ENCODE data around the gene HLA-DPA1.

HLA-DPA1 gene

DNA sequence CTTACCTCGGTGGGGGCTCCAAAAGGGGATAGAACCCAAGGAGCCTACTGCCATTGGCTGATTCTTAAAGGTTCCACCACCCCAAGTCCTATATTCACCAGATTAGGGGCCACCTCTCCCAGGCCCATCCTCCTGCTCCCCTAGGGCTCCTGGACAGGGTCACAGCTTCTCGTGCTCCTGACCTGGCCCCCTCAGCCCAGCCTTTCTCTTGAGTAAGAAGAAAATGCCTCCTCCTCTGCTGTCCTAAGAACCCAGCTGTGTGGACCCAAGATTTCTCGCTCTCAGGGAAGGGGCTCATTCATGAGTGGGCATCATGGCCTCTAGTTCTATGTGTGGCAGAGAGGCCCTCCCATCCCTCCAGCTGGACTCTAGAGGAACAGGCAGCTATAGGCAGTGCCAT lies 18.9 kb upstream of the HLA-DPA1 start:
- DNase-seq = no peak
- in situ Hi-C loops (cut with HindIII; ENCODE audit: low pct_ligation_motif_present, low pct_unique_long_range_greater_than_20kb, low sequenced_read_pairs) = no loop called here

DNA sequence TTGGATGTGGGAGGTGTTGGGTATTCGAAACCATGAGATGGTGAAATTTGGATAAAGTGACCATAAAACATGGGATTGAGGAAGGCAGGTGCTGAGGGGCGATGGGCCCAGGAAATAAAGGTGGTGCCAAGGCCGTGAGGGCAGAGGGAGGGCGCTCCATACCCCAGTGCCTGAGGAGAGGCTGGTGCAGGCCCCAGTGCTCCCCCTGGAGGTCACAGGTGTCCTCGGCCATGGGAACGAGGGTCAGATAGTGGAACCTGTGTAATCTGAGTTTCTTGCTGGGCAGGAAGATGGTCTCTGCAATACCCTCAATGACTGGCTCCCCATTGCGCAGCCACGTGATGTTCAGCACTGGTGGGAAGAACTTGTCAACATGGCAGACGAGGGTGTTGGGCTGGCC lies 18.5 kb upstream of the HLA-DPA1 start:
- in situ Hi-C loops (cut with HindIII; ENCODE audit: low pct_ligation_motif_present, low pct_unique_long_range_greater_than_20kb, low sequenced_read_pairs) = no loop called here
- DNase-seq = peak; percentile 56

DNA sequence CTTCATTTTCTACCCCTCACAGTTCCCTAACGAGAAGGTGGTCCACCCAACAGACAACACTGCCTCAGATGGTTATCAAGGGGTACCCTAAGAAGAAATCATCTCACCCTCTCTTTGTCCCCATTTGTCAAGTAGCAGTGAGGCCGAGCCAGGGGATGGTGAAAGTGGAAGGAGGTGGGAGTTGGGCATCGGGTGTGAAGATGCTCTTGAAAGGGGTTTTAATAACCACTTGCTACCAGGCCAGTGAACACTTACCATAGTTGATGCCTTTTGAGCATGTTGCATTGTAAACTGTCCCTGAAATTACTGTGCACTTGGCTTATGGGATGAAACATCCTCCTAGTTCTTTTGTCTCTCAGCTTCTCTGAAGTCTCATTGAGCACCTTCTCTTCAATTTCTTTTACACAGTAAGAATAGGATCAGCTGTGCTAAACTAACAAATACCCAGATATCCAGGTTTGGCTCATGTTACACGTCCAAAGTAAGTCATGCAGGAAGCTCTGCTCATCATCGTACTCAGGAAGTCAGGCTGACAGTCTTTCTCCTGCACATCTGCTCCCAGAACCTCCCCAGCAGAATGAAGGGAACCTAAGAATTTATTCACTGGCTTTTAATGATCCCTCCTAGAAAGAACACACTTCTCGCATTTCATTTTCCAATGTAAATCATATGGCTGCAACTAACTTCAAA lies 15.6 kb upstream of the HLA-DPA1 start:
- in situ Hi-C loops (cut with HindIII; ENCODE audit: low pct_ligation_motif_present, low pct_unique_long_range_greater_than_20kb, low sequenced_read_pairs) = no loop called here
- no peak for DNase-seq

DNA sequence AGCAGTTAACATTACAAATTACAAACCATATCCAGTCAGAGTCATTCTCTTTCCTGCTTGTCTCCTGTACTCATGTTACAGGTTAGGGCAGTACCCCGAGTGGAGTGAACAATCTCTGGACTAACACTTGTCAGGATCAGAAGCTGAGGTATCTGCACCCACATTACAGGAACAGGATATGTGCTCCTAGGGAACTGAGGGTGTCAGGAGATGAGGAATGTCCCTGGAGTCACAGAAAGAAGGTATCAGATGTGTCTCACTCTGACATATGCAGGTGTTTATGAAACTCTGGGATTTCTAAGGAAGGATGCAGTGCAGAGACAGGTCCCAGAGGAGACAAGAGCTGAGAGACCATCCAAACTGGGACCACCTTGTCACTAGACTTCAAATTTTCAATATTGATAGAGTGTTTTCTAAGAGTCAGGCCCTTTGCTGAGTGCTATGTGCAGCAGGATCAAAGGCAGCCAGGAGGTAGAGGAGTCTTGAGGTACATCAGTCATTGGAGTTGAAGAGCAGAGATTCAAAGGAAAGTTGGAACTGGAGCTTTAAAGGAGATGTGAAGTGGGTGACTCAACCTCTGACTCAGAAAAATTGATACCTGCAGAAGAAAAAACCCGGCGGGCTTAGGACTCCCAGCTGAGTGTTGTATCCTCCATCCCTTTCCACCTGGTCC lies 14.9 kb upstream of the HLA-DPA1 start:
- in situ Hi-C loops (cut with HindIII; ENCODE audit: low pct_ligation_motif_present, low pct_unique_long_range_greater_than_20kb, low sequenced_read_pairs) = no loop called here

DNA sequence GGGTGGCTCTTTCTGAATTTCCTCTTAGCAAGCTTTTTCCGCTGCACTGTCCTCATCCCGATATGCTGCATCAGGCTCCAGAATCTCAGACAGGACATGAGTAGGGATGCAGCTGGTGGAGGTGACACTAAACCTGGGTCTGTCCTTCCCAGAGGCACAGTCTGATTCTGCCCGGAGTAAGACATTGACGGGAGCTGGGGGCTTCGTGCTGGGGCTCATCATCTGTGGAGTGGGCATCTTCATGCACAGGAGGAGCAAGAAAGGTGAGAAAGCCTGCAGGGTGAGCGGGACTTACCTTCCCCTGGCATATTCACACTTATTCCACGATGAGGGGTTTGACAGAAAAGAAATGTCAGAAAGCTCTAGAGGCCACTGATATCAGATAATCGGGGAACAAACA lies 12.2 kb upstream of the HLA-DPA1 start:
- DNase-seq = no peak
- in situ Hi-C loops (cut with HindIII; ENCODE audit: low pct_ligation_motif_present, low pct_unique_long_range_greater_than_20kb, low sequenced_read_pairs) = no loop called here

More for the DNA sequence above, 14.9 kb upstream of the HLA-DPA1 start:
- no peak for DNase-seq

DNA sequence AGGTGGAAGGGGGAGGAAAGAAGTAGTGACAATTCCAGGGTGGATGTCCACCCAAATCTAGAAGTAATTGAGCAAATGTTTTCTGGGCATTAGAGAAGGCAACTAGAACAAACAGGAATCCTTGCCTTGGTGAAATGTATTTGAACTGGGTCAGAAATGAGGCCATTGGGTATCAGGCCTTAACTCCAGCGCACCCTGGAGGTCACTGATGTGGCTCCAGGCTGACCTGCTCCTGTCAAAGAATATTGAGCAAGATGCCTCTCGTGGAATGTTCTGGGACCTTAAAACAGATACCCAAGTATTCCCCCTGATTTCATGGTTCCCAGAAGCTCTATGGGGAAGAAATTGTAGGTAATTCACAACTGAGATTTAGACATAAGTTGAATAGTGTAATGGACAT lies 9.3 kb upstream of the HLA-DPA1 start:
- peak; percentile 41 for DNase-seq
- in situ Hi-C loops (cut with HindIII; ENCODE audit: low pct_ligation_motif_present, low pct_unique_long_range_greater_than_20kb, low sequenced_read_pairs) = no loop called here

DNA sequence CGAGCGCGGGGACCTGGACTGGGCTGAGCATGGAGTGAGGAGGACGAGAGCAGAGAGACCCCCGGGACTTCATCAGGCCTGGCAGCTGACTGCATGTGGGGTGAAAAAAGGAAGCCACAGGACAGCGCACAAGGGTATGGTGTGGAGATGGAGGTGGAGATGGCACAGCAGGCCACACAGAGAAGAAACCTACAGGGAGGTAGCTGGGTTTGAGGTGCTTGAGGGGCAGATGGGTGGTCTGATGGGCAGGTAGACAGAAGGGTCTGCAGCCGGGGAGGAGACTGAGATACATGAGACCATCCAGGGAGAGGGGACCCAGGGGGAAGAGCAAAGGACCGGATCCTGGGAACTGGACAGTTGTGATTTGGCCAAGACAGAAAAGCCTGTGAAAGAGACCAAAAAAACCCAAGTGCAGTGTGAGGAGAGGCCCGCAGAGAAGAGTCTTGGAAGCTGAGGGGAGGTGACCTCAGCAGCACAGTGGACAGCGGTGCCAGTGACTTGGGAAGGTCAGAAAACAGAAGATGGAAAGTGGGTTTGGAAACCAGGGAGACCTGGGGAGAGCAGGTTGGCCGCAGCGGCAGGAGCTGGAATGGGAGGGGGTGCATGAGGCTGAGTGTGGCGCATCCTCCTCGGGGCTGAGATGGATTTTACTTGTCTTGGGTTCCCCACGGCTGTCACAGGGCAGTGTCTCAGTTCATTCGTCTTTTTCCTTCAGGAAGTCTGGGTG lies 7.8 kb upstream of the HLA-DPA1 start:
- no peak for DNase-seq
- in situ Hi-C loops (cut with HindIII; ENCODE audit: low pct_ligation_motif_present, low pct_unique_long_range_greater_than_20kb, low sequenced_read_pairs) = no loop called here

DNA sequence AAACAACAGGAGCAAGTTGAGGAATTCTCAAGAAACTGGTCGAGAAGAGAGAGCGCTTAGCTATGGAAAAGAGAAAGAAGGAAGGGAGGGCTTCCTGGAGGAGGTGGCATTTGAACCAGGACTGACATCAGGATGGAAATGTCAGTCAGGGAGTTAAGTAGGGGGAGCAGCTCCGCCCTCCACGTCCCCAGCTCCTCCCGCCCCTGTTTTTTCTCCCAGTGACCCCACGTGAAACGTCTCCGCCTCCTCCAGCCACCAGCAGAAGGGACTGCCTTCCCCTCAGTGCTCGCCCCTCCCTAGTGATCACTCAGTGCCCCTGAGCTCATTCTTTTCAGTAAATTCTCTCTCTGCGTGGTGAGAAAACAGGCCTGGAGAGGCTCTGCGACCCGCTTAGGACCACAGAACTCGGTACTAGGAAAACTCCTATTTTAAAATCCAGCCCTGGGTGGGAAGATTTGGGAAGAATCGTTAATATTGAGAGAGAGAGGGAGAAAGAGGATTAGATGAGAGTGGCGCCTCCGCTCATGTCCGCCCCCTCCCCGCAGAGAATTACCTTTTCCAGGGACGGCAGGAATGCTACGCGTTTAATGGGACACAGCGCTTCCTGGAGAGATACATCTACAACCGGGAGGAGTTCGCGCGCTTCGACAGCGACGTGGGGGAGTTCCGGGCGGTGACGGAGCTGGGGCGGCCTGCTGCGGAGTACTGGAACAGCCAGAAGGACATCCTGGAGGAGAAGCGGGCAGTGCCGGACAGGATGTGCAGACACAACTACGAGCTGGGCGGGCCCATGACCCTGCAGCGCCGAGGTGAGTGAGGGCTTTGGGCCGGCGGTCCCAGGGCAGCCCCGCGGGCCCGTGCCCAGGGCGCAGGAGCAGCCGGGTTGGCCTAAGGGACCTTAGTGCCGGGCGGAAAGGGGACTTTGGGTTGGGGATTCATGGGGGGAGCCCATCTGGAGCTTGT lies 7.0 kb upstream of the HLA-DPA1 start:
- DNase-seq = peak; percentile 88
- in situ Hi-C loops (cut with HindIII; ENCODE audit: low pct_ligation_motif_present, low pct_unique_long_range_greater_than_20kb, low sequenced_read_pairs) = no loop called here

DNA sequence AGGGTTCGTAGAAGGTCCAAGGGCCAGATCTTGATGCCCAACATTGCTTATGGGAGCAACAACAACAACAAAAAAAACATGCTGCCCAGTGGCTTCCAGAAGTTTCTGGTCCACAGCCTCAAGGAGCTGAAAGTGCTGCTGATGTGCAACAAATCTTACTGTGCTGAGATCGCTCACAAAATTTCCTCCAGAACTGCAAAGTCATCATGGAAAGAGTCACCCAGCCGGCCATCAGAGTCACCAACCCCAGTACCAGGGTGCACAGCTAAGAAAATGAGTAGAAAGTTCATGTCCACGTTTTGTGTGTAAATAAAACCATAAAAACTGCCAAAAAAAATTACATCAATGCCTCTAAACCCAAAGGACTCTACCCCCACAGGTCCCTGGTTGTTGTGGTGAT lies 6.1 kb upstream of the HLA-DPA1 start:
- no peak for DNase-seq
- in situ Hi-C loops (cut with HindIII; ENCODE audit: low pct_ligation_motif_present, low pct_unique_long_range_greater_than_20kb, low sequenced_read_pairs) = no loop called here

DNA sequence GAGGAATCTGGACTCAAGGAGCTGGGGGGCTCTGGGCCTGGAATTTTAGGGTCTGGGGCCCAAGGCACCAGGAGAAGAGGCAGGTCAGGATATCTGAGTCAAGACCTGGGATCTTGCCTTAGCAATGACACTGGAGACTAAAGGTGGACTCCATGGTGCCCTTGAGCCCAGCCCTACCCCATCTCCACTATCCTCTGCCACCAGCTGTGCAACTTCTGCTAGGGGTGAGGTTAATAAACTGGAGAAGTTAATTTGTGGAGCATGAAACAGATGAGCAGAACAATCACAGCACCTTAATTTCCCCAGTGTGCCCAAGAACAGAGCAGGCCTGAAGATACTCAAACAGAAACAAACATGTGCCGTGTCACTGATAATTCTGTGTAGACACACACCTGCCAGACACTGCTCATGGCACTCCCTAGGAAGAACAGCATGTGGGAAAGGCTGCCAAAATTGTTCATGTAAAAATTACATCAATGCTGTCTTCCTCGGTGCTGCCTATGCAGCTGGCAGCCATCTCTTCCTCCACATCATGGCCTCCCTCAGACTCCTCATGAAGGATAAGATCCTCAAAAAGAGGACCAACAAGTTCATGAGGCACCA lies 5.6 kb upstream of the HLA-DPA1 start:
- in situ Hi-C loops (cut with HindIII; ENCODE audit: low pct_ligation_motif_present, low pct_unique_long_range_greater_than_20kb, low sequenced_read_pairs) = no loop called here

DNA sequence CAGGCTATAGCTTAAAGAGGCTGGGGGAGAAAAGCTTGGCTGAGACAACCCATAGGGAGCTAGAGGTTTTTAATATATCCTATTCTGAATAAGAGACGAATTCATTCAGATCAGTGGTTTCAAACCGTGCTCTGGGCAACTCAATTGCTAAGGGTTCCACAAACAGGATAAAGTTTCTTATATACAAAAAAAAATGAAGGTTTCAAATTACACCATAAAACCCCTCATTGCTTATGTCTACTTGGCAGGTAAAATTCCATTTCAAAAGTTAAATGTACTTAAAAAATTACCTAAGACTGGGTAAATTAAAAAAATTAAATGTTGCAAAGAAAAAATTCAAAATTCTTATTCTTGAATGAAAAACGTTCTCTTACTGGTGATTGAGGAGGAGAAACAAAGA lies 5.0 kb upstream of the HLA-DPA1 start:
- in situ Hi-C loops (cut with HindIII; ENCODE audit: low pct_ligation_motif_present, low pct_unique_long_range_greater_than_20kb, low sequenced_read_pairs) = no loop called here
- no peak for DNase-seq

More for the DNA sequence above, 5.6 kb upstream of the HLA-DPA1 start:
- no peak for DNase-seq

DNA sequence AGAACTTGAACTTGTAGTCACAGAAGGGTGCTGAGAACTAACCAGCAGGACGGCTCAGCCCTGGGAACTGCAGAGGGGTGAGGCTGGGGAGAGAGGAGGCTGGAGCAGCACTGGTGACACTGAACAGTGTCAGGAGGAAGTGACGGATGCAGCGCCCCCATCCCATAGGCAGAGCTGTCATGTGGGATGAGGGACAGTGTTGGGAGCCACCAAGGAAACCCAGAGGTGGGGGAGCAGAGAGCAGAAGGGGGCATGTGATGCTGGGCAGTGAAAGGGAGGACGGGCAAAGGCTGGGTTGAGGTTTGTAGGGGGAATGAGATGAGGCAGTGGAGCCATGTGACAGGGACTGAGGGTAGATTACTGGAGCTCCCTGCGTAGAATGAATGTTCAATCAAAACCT lies 4.5 kb upstream of the HLA-DPA1 start:
- in situ Hi-C loops (cut with HindIII; ENCODE audit: low pct_ligation_motif_present, low pct_unique_long_range_greater_than_20kb, low sequenced_read_pairs) = no loop called here
- DNase-seq = no peak

DNA sequence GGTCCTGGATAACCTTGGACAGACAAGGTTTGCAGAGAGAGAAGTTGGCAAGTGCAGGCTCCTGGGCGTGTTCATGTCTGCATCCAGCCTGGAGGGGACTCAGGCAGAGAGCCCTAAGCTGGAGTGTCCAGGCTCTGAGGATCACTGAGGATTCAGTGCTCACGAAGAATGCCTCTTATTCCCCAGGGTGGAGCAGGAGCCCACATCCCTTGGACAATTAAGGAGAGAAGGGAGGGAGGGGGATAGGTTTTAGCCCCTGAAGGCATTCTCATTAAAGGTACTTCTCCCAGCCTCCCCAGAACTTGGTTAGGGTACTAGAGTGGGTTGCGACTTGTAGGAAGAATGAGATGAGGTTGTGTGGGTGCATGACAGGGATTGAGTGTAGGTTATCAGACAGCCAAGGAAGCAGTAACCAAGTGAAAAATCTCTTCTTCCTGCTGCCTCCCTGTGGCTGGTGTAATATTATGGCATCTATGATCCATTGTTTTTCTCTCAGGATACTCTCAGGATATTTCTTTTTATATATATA lies 3.0 kb upstream of the HLA-DPA1 start:
- DNase-seq = no peak
- in situ Hi-C loops (cut with HindIII; ENCODE audit: low pct_ligation_motif_present, low pct_unique_long_range_greater_than_20kb, low sequenced_read_pairs) = no loop called here

DNA sequence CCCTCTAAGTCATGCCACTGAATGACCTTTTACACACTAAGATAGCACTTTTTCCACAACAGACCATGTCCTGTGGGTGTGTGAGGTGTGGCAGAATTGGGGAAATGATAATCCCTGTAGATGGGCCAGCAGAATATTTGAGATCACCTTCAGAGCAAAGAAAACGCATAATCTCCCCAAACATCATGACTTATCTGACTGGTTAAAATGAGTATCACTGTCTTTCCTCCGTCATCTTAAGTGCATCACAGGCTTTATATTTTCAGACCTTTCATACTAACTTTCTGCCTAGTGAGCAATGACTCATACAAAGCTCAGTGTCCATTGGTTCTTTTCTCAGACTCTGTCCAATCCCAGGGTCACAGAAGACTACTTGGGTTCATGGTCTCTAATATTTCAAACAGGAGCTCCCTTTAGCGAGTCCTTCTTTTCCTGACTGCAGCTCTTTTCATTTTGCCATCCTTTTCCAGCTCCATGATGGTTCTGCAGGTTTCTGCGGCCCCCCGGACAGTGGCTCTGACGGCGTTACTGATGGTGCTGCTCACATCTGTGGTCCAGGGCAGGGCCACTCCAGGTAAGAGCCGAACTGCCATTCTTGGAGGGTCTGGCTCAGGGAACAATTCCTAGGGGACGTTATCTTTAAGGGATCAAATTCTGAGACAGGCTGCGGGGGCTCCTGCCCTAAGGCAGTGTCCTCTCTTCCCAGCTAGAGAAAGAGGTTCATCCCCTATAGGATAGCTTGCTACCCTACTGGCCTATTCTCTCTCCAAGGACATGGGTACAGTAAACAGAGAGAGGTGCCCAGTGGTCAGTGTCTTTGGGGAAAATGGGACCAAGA lies 2.3 kb upstream of the HLA-DPA1 start, which contains the start of gene HLA-DPB1:
Gene HLA-DPB1, plus strand, starts transcription at position 423 of the 838 bp plus-strand sequence. Its CDS starts 52 bp downstream, at position 475.
- in situ Hi-C loops (cut with HindIII; ENCODE audit: low pct_ligation_motif_present, low pct_unique_long_range_greater_than_20kb, low sequenced_read_pairs) = no loop called here
- DNase-seq = peak; percentile 64

DNA sequence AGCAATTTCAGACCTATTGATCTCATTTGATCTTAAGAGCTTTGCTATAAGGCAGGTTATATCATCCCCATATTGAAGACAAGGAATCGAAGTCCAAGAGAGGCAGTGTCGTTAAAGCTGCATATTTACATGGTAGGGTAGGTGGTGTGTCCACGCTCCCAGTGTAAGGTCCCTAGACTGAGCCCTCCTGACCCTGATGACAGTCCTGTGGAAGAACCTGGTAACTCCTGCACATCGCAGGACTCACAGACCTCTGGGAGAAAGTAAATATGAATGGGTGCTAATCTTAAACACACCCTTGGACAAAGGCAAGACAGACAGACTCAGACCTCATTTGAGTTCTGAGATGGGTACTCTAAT lies 1.7 kb upstream of the HLA-DPA1 start:
- DNase-seq = no peak
- in situ Hi-C loops (cut with HindIII; ENCODE audit: low pct_ligation_motif_present, low pct_unique_long_range_greater_than_20kb, low sequenced_read_pairs) = no loop called here

DNA sequence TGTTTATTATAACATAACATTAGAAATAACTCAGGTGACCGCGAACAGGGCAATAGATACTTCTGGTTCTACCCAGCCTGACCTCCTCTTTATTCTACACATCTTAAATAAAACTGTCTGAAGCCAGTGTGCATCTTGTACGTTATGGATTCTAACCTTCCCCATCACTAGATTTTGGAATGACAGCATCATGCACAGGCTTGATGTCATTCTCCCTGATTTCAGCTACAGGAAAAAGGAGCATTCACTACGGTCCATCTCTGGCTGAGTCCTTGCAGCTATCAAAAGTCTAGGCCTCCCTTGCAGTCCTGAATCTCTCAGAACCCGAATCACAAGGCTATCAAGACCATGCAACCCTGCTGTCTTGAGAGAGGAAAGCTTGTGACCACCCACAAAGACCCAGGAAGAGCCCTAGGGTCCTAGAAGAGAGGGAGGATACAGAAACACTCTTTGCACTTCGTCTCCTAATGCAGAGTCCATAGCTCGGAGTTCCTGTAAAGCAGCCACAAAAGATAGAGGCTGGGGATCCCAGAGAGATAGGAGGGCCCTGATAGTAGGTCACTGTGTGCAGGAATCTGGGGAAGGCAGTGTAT lies 845 bp downstream of the HLA-DPA1 start:
- in situ Hi-C loops (cut with HindIII; ENCODE audit: low pct_ligation_motif_present, low pct_unique_long_range_greater_than_20kb, low sequenced_read_pairs) = no loop called here
- DNase-seq = no peak

DNA sequence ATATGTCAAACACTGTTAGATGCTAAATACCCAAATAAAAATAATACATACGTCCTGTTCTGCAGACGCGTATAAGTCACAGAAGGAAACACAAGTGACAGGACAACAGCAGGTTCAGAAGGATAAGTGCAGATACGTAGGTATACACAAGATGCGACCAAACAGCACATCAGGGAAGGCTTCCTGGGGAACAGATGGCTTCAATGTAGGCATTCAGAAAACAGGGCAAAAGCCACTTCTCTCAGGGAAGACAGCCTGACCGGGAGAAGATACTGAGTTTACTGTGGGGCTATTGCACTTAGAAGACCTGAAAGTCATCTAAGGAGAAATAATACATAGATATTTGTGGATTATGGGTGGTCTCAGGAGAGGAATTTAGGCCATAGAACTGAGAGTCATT lies 1.9 kb downstream of the HLA-DPA1 start:
- in situ Hi-C loops (cut with HindIII; ENCODE audit: low pct_ligation_motif_present, low pct_unique_long_range_greater_than_20kb, low sequenced_read_pairs) = no loop called here
- DNase-seq = no peak

Measured in ACHN (cell line).